ENCODE measurements around the gene MPPE1. TPM values are rescaled to one million over a fixed set of nuclear protein-coding genes. Genes with fewer than 3 reads are reported as not detected.

MPPE1 gene
- polyA plus RNA-seq, 1 donor from 2014 or later: 53.4 TPM

GRCh38 chr18:11947214-11948191 lies 39.4 kb upstream of the MPPE1 start:
- peaks cover 2% of the 10 kb centered on the region for H3K27me3 ChIP-seq (ENCODE audit: insufficient read depth, low read depth, low read length)
- H2AFZ ChIP-seq (ENCODE audit: low read depth, low read length): no peak overlapping the region
- H3K9me3 ChIP-seq (ENCODE audit: low read length): no peaks in the 10 kb centered on the region
- H3K4me3 ChIP-seq (ENCODE audit: low read length): no peak overlapping the region
- no peaks in the 10 kb centered on the region for H3K9me2 ChIP-seq (ENCODE audit: insufficient read depth, low read length)
- H3K9ac ChIP-seq (ENCODE audit: low read length): no peak overlapping the region
- H3K79me2 ChIP-seq (replicated peaks; ENCODE audit: insufficient read depth, low read length): no peaks in the 10 kb centered on the region
- no peaks in the 10 kb centered on the region for H4K20me1 ChIP-seq (ENCODE audit: insufficient read depth)
- H3F3A ChIP-seq (ENCODE audit: insufficient read depth, low read length, poor library complexity, severe bottlenecking): no peaks in the 10 kb centered on the region
- no peak for TF ChIP-seq CTCF (IDR thresholded peaks at IDR 0.05; ENCODE audit: poor library complexity, severe bottlenecking)
- no peak for TF ChIP-seq EP300 (conservative IDR thresholded peaks at IDR 0.05; ENCODE audit: poor library complexity, severe bottlenecking)
- no peak for TF ChIP-seq POLR2AphosphoS5 (IDR thresholded peaks at IDR 0.05)
- no peak for TF ChIP-seq SMC3 (conservative IDR thresholded peaks at IDR 0.05; ENCODE audit: poor library complexity)
- TF ChIP-seq MXI1 (conservative IDR thresholded peaks at IDR 0.05; ENCODE audit: poor library complexity, severe bottlenecking): no peak
- no peak for TF ChIP-seq REST (IDR thresholded peaks at IDR 0.05; ENCODE audit: borderline replicate concordance)
- no peak for TF ChIP-seq TAF1 (IDR thresholded peaks at IDR 0.05; ENCODE audit: low read depth)
- no peak for TF ChIP-seq RAD21 (conservative IDR thresholded peaks at IDR 0.05)
- no peak for TF ChIP-seq EZH2 (IDR thresholded peaks at IDR 0.05; ENCODE audit: borderline replicate concordance, insufficient read depth, low read length, poor library complexity, severe bottlenecking)
- H3K27ac ChIP-seq (ENCODE audit: low read length): no peak overlapping the region
- H3K36me3 ChIP-seq (ENCODE audit: insufficient read depth, low read length): no peaks in the 10 kb centered on the region
- H3K4me2 ChIP-seq (ENCODE audit: low read length): no peak overlapping the region

- H3K9me2 ChIP-seq (ENCODE audit: insufficient read depth, low read length): no peaks in the 10 kb centered on the region
- no peak for TF ChIP-seq CTCF (IDR thresholded peaks at IDR 0.05; ENCODE audit: poor library complexity, severe bottlenecking)
- no peak for TF ChIP-seq EZH2 (IDR thresholded peaks at IDR 0.05; ENCODE audit: borderline replicate concordance, insufficient read depth, low read length, poor library complexity, severe bottlenecking)
- no peak for TF ChIP-seq POLR2AphosphoS5 (IDR thresholded peaks at IDR 0.05)
- no peak for TF ChIP-seq TAF1 (IDR thresholded peaks at IDR 0.05; ENCODE audit: low read depth)
- TF ChIP-seq MXI1 (conservative IDR thresholded peaks at IDR 0.05; ENCODE audit: poor library complexity, severe bottlenecking): no peak
- TF ChIP-seq SMC3 (conservative IDR thresholded peaks at IDR 0.05; ENCODE audit: poor library complexity): no peak
- no peak for TF ChIP-seq RAD21 (conservative IDR thresholded peaks at IDR 0.05)
- TF ChIP-seq EP300 (conservative IDR thresholded peaks at IDR 0.05; ENCODE audit: poor library complexity, severe bottlenecking): no peak
- TF ChIP-seq REST (IDR thresholded peaks at IDR 0.05; ENCODE audit: borderline replicate concordance): no peak
- no peaks in the 10 kb centered on the region for H3K9me3 ChIP-seq (ENCODE audit: low read length)
- no peak overlapping the region for H3K4me3 ChIP-seq (ENCODE audit: low read length)
- no peaks in the 10 kb centered on the region for H4K20me1 ChIP-seq (ENCODE audit: insufficient read depth)
- H2AFZ ChIP-seq (ENCODE audit: low read depth, low read length): no peak overlapping the region
- no peak overlapping the region for H3K4me2 ChIP-seq (ENCODE audit: low read length)
- no peaks in the 10 kb centered on the region for H3K79me2 ChIP-seq (replicated peaks; ENCODE audit: insufficient read depth, low read length)
- no peak overlapping the region for H3K9ac ChIP-seq (ENCODE audit: low read length)
- peaks cover 2% of the 10 kb centered on the region for H3K27me3 ChIP-seq (ENCODE audit: insufficient read depth, low read depth, low read length)
- H3F3A ChIP-seq (ENCODE audit: insufficient read depth, low read length, poor library complexity, severe bottlenecking): no peaks in the 10 kb centered on the region
- no peak overlapping the region for H3K27ac ChIP-seq (ENCODE audit: low read length)
- H3K36me3 ChIP-seq (ENCODE audit: insufficient read depth, low read length): no peaks in the 10 kb centered on the region
These were observed 38.6 kb upstream of the MPPE1 start for GRCh38 chr18:11946756-11947155.
